D341Med (cell line): ENCODE measurements around the gene SYTL4.
A peak's percentile ranks its signal among the peaks of the same experiment; 100 is the strongest.

Experiments
- DNase-seq: peaks from one replicate; pipeline ENCODE4 v3.0.0; 2012; ENCODE audit warnings: low spot score

SYTL4 gene

GRCh38 chrX:100647739-100648138, 84.2 kb downstream of the SYTL4 start:
- no peak for DNase-seq

GRCh38 chrX:100647095-100647494, 84.8 kb downstream of the SYTL4 start:
- DNase-seq: no peak

GRCh38 chrX:100645106-100645505, 86.8 kb downstream of the SYTL4 start:
- no peak for DNase-seq

DNA sequence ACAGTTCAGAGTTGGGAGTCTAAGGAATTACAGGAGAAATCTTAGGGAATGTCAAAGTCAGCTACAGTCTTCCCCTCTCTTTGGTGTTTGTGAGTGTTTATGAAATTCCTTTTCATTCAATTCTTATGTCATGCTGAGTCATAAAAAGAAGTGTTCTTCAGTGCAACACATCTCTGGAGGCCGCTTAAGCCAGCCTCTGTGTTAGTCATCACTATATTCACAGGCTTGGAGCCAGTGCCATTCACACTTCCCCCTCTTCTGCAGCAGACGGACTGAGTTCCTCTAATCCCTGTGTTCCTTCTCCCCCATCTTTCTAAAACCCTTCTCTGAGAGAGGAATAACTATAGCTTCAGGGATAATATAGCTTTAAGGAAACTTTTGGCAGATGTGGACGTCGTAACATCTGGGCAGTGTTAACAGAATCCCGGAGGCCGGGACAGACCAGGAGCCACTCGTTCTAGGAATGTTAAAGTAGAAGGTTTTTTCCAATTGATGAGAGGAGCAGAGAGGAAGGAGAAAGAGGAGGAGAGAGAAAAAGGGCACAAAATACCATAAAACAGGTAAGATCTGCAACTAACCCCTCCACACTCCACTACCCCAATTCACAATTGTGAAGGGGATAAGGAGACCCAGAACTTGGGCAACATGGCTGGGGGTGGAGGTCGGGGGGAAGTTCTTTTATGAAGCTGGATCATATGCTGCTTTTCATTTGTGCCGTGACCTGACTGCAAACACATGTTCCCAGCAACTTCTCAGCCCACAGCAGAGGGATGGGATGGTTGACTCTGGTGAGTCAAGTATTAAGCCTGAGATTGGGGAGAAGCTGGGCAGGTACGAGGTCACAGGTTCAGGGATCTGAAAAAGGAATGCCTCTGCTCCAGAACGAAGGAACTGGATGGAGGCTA, 87.7 kb downstream of the SYTL4 start, which contains the start of gene SRPX2:
TSS of gene SRPX2 (plus strand) at position 244 of the 905 bp plus-strand sequence. CDS start 2,124 bp downstream, outside the sequence.
- no peak for DNase-seq

DNA sequence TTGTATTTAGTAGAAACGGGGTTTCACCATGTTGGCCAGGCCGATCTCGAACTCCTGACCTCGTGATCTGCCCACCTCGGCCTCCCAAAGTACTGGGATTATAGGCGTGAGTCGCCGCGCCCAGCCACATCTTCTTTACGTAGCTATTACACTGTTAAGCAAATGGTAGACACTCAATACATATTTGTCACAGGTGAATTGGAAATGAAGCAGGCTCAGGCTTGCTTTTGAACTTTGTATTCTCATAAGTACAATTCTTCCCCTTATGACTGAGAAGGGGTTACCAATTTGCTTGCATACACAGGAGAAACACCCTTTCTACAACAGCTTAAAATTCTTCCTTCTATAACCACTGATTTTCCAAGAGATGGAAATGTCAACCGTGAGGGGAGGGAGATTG, 88.7 kb downstream of the SYTL4 start:
- no peak for DNase-seq

DNA sequence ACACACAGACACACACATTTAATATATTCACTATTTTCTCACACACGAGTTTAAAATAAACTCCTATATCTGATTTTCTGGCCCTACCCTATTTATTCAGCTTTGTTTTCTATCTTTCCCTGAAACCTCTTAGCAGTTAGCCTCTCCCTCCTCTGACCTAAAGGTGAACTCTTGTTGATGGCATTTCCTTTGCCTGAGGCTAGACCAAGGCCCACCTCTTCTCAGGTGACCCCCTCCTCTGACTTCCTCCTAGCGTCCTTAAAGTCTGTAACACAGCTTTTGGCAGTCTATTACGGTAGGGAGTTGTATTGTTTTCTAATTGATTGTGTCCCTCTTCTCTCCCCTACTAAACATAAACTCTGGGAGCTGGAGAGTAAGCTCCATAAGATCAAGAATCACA, 89.6 kb downstream of the SYTL4 start:
- no peak for DNase-seq

DNA sequence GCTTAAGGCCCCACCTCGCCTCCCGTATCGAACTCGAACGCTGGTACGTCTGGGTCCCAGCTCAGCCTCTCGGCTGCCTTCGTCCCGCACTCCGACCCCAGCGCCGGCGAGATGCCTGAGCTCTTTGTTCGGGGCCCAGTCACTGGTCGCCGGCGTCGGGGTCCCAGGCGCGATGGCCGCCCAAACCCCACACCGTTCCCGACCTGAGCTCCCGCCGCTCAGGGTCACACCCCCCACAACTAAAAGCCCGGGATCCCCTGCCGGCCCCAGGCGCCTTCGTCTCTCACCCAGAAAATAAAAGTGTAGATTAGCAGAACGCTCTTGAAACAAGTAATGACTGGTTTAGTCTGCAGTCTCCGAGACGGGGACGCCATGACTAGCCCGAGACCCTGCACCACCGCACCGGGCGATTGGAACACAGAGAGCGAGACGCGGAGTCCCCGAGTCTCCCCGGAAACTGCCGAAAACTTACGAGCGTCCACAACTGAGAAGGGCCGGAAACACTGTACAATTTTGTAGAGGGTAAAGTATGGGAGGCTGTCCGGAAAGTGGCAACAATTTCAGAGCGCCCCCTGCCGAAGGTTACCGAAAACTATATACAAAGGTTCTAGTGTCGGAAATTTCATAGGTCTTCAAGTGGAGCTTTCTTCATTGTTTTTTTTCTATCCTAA, 95.5 kb downstream of the SYTL4 start, which contains the start of gene TSPAN6:
TSS of gene TSPAN6 (minus strand) at position 486 of the 671 bp plus-strand sequence. CDS start at position 374, 112 bp downstream.
- DNase-seq: peak; percentile 85

DNA sequence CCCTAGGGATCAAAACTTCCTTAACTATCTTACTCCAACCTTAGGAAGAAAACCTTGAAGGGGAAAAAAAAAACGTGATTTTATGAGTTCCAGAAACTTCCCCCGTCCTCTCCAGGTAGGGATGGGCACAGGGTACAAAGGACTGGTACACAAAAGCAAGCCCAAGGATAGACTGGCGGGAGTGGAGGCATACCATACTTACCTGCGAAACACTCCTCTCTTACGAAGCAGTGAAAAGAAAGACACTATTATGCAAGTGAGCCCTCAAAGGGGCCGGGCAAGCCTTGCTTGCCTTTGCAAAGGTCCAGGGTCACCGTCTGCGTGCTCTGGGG, 96.0 kb downstream of the SYTL4 start:
- DNase-seq: no peak

DNA sequence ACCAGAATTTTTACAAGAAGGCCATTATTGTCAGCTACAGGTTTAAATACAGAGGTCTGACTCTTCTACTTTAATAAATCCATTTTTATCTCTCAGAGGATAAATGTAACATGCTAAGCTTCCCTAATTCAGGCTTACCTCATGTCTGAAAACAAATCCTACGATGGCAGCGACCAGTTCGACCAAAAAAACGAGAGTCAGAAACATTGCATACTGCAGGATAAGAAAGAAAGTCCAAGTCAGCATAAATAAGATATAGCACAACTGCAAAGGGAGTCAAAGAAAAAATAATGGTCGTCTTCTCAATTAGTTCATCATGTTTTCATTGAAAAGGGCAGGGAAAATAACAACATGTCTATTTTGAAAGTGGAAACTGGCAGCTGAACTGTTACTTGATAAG, 96.9 kb downstream of the SYTL4 start:
- DNase-seq: no peak

- DNase-seq: no peak
Measured at GRCh38 chrX:100625985-100626491, 105.9 kb downstream of the SYTL4 start.
